Stimulated activated CD8-positive, alpha-beta memory T cell treated with anti-CD3 and anti-CD28 coated beads, Interleukin-15, amount 100 ng/mL, for 4 hours (primary cell): ENCODE results near the gene EPHA1.

Experiments
- DNase-seq, 2 donors: peaks; one replicate each; pipeline ENCODE4 v3.0.0-alpha.2; 2020; ENCODE audit warnings: low read depth in 2 of 2

Gene EPHA1

DNA sequence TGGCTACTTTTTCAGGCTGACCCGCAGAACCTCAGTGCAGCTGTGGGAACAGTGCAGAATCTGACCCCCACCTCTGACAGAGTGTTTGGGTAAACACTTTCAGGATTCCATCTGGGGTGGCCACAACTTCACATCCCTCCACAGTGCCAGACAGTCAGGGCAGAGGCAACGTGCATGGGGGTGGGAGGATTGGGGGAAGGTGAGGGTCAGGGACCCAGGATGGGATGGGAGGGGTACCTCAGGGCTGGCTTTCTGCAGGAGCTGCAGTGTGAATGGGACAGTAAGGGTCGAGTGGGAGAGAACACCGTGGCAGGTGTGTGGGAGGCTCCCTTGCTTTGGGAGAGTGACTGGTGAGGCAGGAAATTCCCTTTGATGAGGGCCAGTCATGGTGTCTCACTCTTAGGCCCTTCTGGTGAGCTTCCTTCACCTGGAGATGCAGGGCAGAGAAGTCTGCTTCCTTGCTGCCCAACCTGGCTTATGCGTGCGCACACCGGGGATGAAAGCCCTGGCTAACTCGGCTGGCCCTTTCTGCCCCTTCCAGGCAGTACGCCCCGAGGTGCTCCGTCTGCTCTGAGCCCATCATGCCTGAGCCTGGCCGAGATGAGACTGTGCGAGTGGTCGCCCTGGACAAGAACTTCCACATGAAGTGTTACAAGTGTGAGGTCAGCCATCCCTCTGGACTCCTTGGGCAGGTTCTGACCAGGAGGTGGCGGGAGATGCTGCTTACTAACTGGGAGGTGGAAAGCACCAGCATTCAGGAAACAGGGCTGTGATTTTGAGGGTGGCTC lies 19.1 kb downstream of the EPHA1 start:
- DNase-seq = no peak

- no peak for DNase-seq
These were observed 20.1 kb downstream of the EPHA1 start for GRCh38 chr7:143388491-143389101.

GRCh38 chr7:143388051-143388450 lies 20.6 kb downstream of the EPHA1 start:
- DNase-seq = no peak

DNA sequence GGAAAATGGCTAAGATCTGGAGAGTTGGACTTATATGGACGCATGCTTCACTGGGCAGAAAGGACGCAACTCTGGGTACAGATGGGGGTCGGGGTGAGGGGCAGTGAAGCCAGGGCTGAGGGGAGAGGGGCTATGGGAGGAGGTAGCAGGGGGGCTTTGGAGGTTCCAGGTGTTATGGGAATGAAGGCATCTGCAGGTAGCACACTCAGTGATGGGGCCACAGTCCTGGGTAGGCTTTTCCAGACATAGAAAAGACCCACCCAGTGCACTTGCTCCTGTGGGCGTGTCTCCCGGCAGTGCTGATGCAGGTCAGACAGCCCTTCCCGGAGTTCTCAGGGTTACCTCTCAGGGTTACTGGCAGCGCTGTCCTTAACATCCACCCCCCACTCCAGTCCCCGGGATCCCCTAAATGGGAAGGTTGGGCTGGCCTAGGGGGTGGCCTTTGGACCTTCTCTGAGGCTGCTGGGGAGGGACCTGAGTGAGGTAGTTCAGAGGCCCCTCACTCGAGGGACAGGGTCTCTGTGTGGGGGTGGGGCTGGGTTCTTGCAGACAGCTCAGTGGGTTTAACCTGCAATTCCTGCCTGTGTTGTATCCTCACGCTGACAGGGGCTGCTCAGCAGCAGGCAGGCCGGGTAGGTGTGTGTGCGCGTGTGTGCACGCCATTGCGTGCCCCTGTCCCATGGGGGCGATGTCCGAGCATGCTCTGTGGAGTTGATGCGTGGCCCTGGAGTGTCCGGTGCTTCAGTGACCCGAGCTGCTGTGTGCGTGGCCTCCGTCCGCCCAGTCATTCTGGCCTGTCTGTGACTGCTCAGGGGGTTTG lies 21.3 kb downstream of the EPHA1 start:
- DNase-seq = no peak

GRCh38 chr7:143385891-143386781 lies 22.5 kb downstream of the EPHA1 start:
- no peak for DNase-seq

DNA sequence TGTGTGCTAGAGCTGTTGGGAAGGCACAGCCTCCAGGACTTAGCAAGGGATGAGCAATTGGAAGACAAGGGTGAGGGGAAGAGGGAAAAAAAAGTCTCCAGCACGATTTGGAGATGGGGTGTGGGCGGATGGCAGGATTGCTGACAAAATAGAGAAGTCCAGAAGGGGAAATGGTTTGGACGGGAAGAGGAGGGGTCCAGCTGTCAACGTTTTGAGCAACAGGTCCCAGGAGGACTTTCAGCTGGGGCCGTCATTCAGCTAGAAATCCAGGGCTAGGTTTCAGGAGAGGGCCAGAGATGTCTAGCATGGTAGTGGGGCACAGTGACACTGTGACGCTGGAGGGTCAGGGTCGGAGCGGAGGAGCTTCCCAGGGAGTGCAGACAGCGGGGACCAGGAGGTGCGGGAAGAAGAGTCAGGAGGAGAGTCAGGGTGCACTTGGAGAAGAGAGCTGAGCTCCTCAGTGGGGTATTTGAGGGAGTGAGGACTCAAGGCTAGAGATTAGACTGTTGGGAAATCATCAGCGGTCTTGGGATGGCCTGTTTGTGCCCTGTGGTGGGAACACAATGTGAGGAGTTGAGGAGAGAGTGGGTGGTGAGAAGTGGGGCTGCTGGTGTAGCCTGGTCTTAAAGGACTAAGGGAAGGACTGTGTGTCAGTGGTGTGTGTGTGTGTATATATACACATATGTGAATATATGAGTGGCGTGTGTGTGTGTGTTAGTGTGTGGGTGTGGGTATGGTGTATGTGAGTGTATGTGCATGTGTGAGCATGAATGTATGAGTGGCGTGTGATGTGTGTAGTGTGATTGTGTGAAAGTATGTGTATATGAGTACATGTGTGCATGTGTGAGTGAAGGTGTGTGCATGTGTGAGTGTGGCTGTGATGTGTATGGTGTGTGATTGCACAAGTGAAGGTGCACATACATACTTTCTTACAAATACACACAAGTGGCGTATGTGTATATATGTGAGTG lies 23.7 kb downstream of the EPHA1 start:
- DNase-seq = no peak

DNA sequence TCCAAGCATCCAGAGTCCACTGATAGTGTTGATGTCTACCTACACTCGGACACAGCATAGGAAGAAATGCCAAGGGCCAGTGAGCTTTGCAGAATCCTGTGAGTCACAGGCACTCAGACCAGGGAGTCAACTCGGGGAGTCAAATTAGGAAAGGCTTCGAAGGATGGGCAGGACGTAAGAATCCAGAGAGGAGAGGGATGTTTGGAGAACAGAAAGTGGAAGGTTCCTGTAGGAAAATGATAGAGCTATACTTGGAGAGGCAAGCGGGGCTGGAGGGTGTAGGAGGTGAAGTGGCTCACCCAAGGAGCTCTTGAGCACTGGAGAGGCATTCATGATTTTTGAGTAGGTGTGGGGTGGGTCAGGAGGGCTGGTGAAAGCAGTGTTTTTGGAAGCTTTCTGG lies 24.5 kb downstream of the EPHA1 start:
- no peak for DNase-seq

- no peak for DNase-seq
These were observed 25.1 kb downstream of the EPHA1 start for GRCh38 chr7:143383642-143383957.

DNA sequence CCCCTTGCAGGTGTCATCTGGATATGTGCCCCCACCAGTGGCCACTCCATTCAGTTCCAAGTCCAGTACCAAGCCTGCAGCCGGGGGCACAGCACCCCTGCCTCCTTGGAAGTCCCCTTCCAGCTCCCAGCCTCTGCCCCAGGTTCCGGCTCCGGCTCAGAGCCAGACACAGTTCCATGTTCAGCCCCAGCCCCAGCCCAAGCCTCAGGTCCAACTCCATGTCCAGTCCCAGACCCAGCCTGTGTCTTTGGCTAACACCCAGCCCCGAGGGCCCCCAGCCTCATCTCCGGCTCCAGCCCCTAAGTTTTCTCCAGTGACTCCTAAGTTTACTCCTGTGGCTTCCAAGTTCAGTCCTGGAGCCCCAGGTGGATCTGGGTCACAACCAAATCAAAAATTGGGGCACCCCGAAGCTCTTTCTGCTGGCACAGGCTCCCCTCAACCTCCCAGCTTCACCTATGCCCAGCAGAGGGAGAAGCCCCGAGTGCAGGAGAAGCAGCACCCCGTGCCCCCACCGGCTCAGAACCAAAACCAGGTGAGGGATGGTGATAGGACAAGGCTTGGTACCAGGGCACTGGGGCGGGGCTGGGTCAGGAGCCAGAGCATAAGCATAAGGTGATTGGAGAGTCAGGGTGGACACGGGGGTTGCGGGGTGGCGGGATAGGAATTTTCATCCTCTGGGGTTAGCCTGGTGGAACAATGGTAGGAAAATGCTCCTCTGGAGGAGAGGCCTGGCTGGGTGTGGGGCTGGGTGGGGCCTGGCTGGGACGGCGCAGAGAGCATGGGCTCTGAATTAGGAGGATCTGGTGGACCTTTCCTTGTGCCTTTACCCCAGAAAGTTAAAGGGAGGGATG lies 25.6 kb downstream of the EPHA1 start:
- no peak for DNase-seq

DNA sequence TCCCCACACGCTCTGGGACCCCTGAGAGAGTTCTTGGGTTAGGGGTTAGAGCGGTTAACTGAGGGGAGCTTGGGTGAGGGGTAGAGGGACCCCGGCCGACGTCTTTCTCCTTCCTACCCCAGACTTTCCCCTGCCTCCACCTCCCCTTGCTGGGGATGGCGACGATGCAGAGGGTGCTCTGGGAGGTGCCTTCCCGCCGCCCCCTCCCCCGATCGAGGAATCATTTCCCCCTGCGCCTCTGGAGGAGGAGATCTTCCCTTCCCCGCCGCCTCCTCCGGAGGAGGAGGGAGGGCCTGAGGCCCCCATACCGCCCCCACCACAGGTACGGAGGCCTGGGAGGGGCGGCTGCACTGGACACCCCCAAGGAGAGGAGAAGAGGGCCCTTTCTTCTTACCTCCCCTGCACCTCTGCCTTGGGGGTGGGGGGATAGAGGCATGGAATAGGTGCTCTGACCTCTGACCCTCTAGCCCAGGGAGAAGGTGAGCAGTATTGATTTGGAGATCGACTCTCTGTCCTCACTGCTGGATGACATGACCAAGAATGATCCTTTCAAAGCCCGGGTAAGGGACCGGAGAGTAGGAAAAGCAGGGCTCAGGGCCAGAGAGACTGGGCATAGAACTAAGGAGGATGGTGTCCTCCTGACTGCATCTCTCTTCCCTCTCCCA lies 26.4 kb downstream of the EPHA1 start:
- DNase-seq = no peak

GRCh38 chr7:143381427-143382125 lies 27.1 kb downstream of the EPHA1 start:
- no peak for DNase-seq

- peak; percentile 83 to 84 for DNase-seq
These were observed 27.8 kb downstream of the EPHA1 start, which contains the start of gene ZYX for GRCh38 chr7:143380646-143381426. TSS of gene ZYX (plus strand) at chr7:143381345. CDS start at chr7:143381572, 227 bp downstream.

DNA sequence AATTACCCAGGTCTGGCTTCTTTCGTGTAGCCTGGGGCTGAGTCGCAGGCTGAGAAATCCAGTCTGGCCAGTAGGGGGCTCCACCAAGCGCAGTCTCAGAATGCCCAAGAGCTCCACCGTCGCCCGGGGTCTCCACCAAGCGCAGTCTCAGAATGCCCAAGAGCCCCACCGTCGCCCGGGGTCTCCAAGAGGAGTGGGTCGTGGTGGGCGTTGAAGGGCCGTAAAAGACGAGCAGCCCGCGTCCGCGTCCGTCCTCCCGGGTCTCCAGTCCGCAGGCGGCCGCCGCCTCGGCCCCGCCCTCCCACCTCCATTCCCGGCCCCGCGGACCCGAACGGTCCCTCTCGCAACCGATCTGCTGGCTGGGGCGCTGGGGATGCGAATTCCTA lies 28.4 kb downstream of the EPHA1 start:
- peak; percentile 66 to 74 for DNase-seq

DNA sequence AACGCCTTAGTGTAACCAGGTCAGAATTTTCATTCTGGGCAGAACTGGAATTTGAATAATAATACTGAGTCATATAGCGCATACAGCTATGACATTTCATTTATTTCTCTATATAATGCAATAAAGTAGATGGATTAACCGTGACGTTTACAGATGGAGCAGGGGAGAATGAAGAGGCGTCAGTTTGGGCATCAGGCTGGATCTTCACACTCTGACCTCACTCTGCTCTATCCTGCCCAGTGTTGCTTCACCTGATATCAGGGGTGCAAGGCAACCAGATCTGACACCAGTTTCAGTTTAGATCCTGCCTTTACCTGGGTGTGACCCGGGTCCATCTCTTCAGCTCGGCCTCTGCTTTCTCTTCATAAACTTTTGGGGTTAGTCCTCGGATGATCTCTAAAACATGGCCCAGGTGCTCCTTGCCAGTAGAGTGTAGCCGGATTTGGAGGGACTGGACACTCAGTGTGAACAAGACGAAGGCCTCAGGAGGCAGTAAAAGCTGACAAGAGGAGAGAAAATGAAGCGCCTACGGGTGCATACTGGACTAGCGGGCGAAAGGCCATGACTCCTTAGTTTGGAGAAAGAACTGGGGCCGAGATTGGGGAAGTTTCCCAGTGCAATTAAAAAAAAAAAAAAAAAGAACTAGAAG lies 28.9 kb downstream of the EPHA1 start:
- DNase-seq = no peak

GRCh38 chr7:143376396-143376795 lies 32.3 kb downstream of the EPHA1 start:
- no peak for DNase-seq

- peak in 1 of 2 donors; percentile 53 for DNase-seq
These were observed 33.2 kb downstream of the EPHA1 start for GRCh38 chr7:143375298-143376034.
